NCI-H2171 treated with DMSO at 0.1 percent for 48 hours (cell line): ENCODE measurements around the gene ALCAM.
A peak's percentile ranks its signal among the peaks of the same experiment; 100 is the strongest.

Source experiments
- DNase-seq: peaks from one replicate; lab custom pipeline; 2025; lab: John Stamatoyannopoulos, UW

The ALCAM gene

DNA sequence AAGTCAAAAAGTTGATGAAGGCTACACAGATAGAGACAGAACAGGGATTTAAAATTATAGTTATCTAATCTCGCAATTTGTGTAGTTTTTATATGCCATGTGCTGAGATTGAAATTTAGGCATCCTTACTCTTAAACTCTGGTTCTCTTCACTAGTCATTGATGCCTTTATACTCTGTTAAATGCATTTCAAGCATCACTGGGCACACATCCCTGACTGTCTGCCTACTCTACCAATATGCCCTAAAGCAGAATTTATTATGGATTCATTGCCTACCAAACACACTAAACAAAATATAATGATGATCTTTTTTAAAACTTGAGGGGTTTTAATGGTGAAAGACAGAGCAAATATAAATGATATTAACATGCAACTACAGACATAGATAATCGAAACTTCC is 10.3 kb upstream of the ALCAM start:
- DNase-seq: no peak

DNA sequence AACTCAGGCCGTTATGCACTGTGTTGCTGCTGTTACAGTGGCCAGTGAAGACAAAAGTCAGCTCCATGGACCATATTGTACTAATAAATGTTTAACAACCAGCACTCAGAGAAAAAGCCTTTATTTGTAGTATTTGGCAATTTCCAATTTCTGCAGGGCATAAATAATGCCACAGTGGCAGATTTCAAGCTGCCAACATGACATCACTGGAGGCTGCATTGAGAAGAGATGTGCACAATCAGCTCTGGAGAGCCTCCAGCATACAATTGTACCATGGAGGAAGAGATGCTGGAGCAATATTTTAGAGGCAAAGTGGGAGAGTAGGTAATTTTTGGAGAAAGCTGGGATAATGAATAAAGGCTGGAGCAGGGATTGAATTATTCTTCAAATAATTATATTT is 9.7 kb upstream of the ALCAM start:
- no peak for DNase-seq

DNA sequence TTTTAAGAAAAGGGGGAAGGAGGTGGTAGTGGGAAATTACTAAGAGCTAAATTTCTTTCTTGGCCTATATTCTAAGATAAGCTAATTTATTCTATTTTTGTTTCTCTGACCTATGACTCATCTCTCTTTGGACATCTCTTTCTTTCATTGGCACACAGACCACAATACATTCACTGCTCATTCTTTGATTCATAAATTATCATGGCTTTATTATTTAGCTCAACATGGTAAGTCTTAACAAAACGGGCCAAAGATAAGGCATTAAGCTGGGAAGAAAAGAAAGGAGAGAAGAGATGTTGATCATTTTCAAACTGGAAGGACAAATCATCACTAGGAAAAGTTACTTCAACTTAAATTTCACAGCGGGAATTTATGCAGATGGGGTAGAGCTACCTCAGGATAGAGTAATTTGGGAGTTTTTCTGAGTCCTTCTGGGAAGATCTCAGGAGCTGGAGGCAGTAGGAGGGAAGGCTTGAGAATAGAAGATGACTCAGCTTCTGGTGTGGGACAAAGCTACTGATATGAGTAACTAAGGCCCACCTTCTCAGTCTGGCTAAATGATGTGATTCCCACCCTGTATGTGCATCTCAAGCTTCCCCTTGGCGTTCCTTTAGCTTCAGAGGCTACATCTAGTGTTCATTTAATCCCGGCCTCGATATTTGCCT is 7.5 kb upstream of the ALCAM start:
- DNase-seq: no peak

- no peak for DNase-seq
These were observed 6.7 kb upstream of the ALCAM start for GRCh38 chr3:105360003-105360402.

GRCh38 chr3:105362021-105362665 is 4.6 kb upstream of the ALCAM start:
- no peak for DNase-seq

DNA sequence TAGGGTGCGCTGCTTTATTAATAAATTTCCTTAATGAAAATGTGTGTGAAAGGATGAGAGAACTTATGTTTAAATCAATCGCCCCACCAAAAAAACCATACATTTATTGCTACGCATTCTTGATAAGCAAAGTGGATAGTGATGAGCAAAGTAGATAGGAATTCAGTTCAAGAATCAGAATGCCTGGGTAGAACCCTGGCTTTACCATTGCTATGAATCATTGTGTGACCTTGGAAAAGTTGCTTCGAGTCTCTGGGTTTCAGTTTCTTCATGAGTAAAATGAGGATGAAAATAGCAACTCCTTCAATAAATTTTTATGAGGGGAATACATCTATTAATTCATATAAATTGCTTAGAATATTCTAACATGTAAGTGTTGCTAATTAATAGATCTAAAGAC is 2.6 kb upstream of the ALCAM start:
- no peak for DNase-seq

DNA sequence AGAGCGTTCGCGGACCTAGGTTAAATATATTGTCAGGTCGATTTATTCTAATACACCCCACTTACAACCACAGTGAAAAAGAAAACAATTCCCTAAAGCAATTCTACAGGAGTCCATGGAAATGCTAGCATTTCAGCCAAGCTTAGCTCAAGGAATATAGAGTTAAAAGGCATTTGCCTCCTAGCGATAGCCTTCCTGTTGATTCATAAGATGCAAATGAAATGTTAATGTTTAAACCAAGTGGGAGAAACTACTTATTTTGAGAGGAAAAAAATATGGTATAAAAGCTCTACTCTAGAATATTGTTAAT is 1.7 kb upstream of the ALCAM start:
- no peak for DNase-seq

- DNase-seq: peak; percentile 36
These were observed 1.1 kb upstream of the ALCAM start for GRCh38 chr3:105365391-105366325.

DNA sequence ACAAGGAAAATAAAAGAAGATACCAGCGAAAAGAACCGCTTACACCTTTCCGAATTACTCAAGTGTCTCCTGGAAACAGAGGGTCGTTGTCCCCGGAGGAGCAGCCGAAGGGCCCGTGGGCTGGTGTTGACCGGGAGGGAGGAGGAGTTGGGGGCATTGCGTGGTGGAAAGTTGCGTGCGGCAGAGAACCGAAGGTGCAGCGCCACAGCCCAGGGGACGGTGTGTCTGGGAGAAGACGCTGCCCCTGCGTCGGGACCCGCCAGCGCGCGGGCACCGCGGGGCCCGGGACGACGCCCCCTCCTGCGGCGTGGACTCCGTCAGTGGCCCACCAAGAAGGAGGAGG is 325 bp downstream of the ALCAM start:
- DNase-seq: no peak

- DNase-seq: peak; percentile 53
These were observed 901 bp downstream of the ALCAM start for GRCh38 chr3:105367406-105368213.

GRCh38 chr3:105368566-105369499 is 2.1 kb downstream of the ALCAM start:
- peak; percentile 89 for DNase-seq

DNA sequence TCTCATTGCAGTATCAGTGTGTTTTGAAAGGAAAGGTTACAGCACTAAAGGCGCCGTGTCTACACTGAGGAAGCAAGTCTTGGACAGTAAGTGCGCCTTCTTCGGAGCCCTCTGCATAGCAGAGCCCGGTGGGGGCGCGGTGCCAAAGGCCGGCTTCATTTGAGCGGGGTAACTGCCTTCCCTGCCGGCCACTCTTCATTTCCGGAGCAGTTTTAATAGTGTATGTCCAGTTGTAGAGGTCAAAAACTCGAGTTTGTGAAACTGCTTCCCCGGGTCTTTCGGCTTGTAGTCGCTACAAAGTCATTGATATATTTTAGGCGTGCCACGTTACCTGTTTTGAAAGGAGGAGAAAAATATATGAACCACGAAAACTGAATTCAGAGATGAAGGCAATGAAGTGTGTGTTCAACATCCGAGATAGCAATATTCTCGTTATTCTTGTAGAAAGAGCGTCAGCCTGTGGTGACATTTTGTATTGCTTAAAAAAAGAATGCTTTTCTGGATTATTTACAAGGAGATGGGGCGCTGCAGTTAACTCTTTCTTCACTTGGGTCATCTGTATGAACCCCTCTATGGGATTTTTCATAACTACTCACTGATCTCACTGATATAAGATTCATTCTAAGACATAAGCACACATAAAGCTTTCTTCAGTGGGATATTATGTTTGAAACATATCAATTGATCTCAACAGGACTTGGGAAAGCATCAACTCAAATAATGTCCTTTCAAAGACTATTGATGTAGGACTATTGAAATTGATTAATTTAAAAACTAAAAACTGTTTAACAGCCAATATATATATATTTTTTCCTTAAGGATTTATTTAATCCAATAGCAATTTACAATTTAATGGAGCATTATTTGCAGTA is 3.0 kb downstream of the ALCAM start:
- DNase-seq: peak; percentile 83

DNA sequence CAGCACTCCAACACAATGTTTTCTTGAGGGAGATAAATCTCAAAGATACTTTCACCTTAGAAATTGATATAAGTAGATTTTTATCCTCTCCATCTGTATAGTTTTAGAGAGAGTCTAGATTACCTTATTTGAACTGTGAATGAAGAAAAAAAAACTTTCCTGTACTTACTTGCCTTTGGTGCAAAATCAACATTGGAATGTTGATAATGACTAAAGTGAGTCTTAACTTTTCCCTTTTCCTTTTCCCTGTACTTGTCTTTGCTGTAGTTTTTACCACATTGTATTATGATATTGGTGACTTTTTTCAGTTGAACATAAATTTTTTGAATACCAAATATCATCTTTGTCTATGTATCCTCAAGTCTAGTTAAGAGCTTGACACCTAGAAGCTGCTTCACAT is 6.7 kb downstream of the ALCAM start:
- no peak for DNase-seq

DNA sequence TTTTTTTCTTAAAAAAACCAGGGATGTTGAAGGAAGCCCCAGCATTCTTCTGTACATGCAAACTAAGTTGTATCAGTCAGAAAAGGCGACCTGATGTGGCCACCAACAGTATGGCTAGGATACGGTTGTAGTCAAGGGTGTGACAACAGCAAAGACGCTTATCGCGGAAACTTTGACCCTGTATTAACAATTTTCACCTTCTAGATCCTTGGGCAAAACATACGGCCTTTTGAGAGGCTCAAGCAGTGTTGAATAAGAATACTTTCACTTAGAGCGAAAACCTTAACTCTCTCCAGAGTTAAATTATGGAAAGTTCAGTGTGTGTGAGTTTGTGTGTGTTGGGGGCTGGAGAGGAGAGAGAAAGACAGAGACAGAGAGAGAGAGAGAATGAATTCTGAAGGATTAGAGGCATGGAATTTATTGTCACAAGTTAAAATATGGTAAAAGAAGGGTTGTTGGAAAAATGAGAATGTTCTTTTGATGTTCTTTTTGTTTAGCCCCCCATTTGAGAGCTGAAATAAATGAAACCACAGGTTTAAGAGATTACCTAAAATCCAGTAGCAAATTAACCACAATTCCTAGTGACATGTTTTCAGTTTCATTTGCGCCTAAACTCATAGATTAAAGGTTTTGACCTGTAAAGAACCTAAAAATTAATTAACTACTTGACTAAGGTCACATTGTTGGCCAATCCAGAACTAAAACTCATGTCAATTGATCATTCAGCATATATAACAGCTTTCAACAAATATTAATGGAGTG is 9.2 kb downstream of the ALCAM start:
- DNase-seq: no peak

DNA sequence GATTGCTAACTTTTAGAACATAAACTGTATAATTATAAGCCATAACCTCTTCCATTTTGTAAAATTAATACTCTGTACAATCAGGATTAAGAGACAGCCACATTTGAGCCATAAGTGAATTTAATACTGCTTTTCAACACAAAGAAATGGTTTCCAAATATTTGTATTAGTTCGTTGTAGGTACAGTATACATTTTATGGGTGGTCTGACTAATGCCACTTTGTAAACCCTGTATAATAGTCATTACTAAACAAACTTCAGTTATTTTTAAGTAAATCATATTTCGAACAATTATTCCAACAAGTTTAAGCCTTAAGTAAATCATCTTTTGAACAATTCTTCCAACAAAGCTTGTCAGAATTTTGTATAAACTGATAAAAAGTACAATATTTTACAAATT is 11.0 kb downstream of the ALCAM start:
- no peak for DNase-seq

DNA sequence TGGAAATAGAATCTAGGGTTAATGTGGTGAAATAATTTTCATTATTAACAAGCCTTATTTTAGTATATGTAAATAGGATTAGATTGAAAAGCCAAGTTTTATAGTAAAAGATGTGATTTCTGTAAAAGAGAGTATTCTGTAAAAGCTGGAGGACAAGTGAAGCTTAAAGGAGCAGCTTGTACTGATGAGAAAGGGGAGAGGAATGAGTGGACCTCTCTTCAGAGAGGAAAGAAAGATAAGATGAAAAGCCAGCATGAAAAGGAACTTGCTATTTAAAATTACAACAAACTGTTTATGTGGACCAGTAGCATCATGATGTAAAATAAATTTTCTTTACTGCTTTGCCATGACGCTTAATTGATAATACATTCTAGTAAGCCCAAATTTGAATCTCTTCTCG is 18.5 kb downstream of the ALCAM start:
- no peak for DNase-seq

- DNase-seq: no peak
These were observed 19.3 kb downstream of the ALCAM start for GRCh38 chr3:105385819-105386508.

GRCh38 chr3:105387122-105387751 is 20.5 kb downstream of the ALCAM start:
- DNase-seq: no peak
